Tracheal epithelial cell (primary cell): ENCODE results near the gene ALKBH2. TPM values are rescaled to one million over a fixed set of nuclear protein-coding genes. Genes with fewer than 3 reads are reported as not detected.

Source experiments
- total RNA-seq: library from RNA; depleted of rRNA; stranded (reverse); fragments of >200 nt; gene quantifications from 2 replicates; pipeline ENCODE4 v1.2.1, GENCODE V29; 2014

ALKBH2 gene
- total RNA-seq, result 21.2 and 43.7 TPM in 2 replicates

GRCh38 chr12:109093022-109093918 lies at the start of gene ALKBH2:
Gene ALKBH2 (minus strand): TSS chr12:109093472. CDS start chr12:109092786, 686 bp downstream.

GRCh38 chr12:109115758-109116610 lies 22.7 kb upstream of the ALKBH2 start, which contains the start of gene ACACB:
Gene ACACB (plus strand): TSS chr12:109116587. CDS start chr12:109139406, 22,819 bp downstream.

GRCh38 chr12:109097435-109098182 lies 4.3 kb upstream of the ALKBH2 start, which contains the start of gene UNG:
Gene UNG (plus strand): TSS chr12:109097597. CDS start chr12:109097680, 83 bp downstream.

GRCh38 chr12:109052414-109053323 lies 40.6 kb downstream of the ALKBH2 start, which contains the start of gene USP30:
Gene USP30 (plus strand): TSS chr12:109052576. CDS start chr12:109052679, 103 bp downstream.

Other genes starting within 250 kb of the ALKBH2 start
- 14.5 and 20.5 TPM in 2 replicates for gene SSH1, start 235.9 kb downstream of the ALKBH2 start, total RNA-seq
- not detected in 2 replicates for gene DAO, start 213.4 kb downstream of the ALKBH2 start, total RNA-seq
- gene SVOP, start 72.4 kb downstream of the ALKBH2 start, total RNA-seq, result not detected in 2 replicates
- 4.3 and 8.0 TPM in 2 replicates for gene USP30, start 40.9 kb downstream of the ALKBH2 start, total RNA-seq
- gene UNG, start 4.1 kb upstream of the ALKBH2 start, total RNA-seq, result 31.6 and 34.1 TPM in 2 replicates
- 1.3 and 1.9 TPM in 2 replicates for gene ACACB, start 23.1 kb upstream of the ALKBH2 start, total RNA-seq
- not detected in 2 replicates for gene FOXN4, start 215.8 kb upstream of the ALKBH2 start, total RNA-seq